ENCODE results near the gene MBTPS1. TPM values are rescaled to one million over a fixed set of nuclear protein-coding genes. Genes with fewer than 3 reads are reported as not detected.

MBTPS1 gene
- total RNA-seq, 1 donor from 2014 or later = 85.9 TPM

GRCh38 chr16:84105948-84106740, 10.6 kb downstream of the MBTPS1 start:
- TF ChIP-seq EZH2 (IDR thresholded peaks at IDR 0.05; ENCODE audit: insufficient read depth, low read length) = no peak
- TF ChIP-seq, protein P1, sequence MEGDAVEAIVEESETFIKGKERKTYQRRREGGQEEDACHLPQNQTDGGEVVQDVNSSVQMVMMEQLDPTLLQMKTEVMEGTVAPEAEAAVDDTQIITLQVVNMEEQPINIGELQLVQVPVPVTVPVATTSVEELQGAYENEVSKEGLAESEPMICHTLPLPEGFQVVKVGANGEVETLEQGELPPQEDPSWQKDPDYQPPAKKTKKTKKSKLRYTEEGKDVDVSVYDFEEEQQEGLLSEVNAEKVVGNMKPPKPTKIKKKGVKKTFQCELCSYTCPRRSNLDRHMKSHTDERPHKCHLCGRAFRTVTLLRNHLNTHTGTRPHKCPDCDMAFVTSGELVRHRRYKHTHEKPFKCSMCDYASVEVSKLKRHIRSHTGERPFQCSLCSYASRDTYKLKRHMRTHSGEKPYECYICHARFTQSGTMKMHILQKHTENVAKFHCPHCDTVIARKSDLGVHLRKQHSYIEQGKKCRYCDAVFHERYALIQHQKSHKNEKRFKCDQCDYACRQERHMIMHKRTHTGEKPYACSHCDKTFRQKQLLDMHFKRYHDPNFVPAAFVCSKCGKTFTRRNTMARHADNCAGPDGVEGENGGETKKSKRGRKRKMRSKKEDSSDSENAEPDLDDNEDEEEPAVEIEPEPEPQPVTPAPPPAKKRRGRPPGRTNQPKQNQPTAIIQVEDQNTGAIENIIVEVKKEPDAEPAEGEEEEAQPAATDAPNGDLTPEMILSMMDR (IDR thresholded peaks at IDR 0.05; ENCODE audit: insufficient read depth, low read depth, low read length) = no peak
- no peak overlapping the region for H2AFZ ChIP-seq (ENCODE audit: low read depth, low read length)
- H3K9me3 ChIP-seq (ENCODE audit: insufficient read depth, low read depth, low read length) = no peaks in the 10 kb centered on the region
- no peaks in the 10 kb centered on the region for H3K27me3 ChIP-seq (ENCODE audit: insufficient read depth, low read length)
- FAIRE-seq (no peak), DNase-seq (ENCODE audit: low read depth) (no peak)
- Mint-ChIP-seq H3K36me3 (ENCODE audit: low read depth, unreplicated experiment) (peaks cover 10% of the 10 kb centered on the region), H3K9me3 (ENCODE audit: unreplicated experiment) (peaks cover 2% of the 10 kb centered on the region), H3K27me3 (ENCODE audit: low read depth, unreplicated experiment) (no peaks in the 10 kb centered on the region), H3K27ac (ENCODE audit: unreplicated experiment) (peak overlapping the region; percentile 68), H3K4me1 (ENCODE audit: low read depth, unreplicated experiment) (peaks cover 14% of the 10 kb centered on the region), H3K4me3 (ENCODE audit: unreplicated experiment) (no peak overlapping the region)
- peaks cover 86% of the 10 kb centered on the region for H4K20me1 ChIP-seq (ENCODE audit: insufficient read depth, low read length)
- H3K4me1 ChIP-seq (ENCODE audit: insufficient read depth, low read length) = no peaks in the 10 kb centered on the region
- H3K79me2 ChIP-seq (ENCODE audit: insufficient read depth, low read length) = peaks cover 91% of the 10 kb centered on the region
- no peak overlapping the region for H3K27ac ChIP-seq (ENCODE audit: low read depth, low read length)
- H3K36me3 ChIP-seq (ENCODE audit: insufficient read depth, low read length) = peaks cover 3% of the 10 kb centered on the region
- H3K4me3 ChIP-seq (ENCODE audit: insufficient read depth, low read depth, low read length) = no peak overlapping the region
- H3K4me2 ChIP-seq (ENCODE audit: low read length) = no peak overlapping the region
- H3K9ac ChIP-seq (ENCODE audit: low read length) = no peak overlapping the region

GRCh38 chr16:84105301-84105815, 11.4 kb downstream of the MBTPS1 start:
- FAIRE-seq = no peak
- Mint-ChIP-seq H3K4me3 (ENCODE audit: unreplicated experiment) (no peak overlapping the region), H3K27ac (ENCODE audit: unreplicated experiment) (no peak overlapping the region), H3K9me3 (ENCODE audit: unreplicated experiment) (peaks cover 2% of the 10 kb centered on the region), H3K4me1 (ENCODE audit: low read depth, unreplicated experiment) (peaks cover 14% of the 10 kb centered on the region), H3K27me3 (ENCODE audit: low read depth, unreplicated experiment) (no peaks in the 10 kb centered on the region), H3K36me3 (ENCODE audit: low read depth, unreplicated experiment) (peaks cover 10% of the 10 kb centered on the region)
- H3K9ac ChIP-seq (ENCODE audit: low read length) = no peak overlapping the region
- peaks cover 78% of the 10 kb centered on the region for H4K20me1 ChIP-seq (ENCODE audit: insufficient read depth, low read length)
- no peaks in the 10 kb centered on the region for H3K4me1 ChIP-seq (ENCODE audit: insufficient read depth, low read length)
- no peak overlapping the region for H3K4me3 ChIP-seq (ENCODE audit: insufficient read depth, low read depth, low read length)
- H2AFZ ChIP-seq (ENCODE audit: low read depth, low read length) = no peak overlapping the region
- TF ChIP-seq, protein P1 (IDR thresholded peaks at IDR 0.05; ENCODE audit: insufficient read depth, low read depth, low read length) = no peak
- no peak for TF ChIP-seq EZH2 (IDR thresholded peaks at IDR 0.05; ENCODE audit: insufficient read depth, low read length)
- H3K36me3 ChIP-seq (ENCODE audit: insufficient read depth, low read length) = no peaks in the 10 kb centered on the region
- H3K27ac ChIP-seq (ENCODE audit: low read depth, low read length) = no peak overlapping the region
- no peaks in the 10 kb centered on the region for H3K9me3 ChIP-seq (ENCODE audit: insufficient read depth, low read depth, low read length)
- H3K79me2 ChIP-seq (ENCODE audit: insufficient read depth, low read length) = peaks cover 85% of the 10 kb centered on the region
- no peaks in the 10 kb centered on the region for H3K27me3 ChIP-seq (ENCODE audit: insufficient read depth, low read length)
- H3K4me2 ChIP-seq (ENCODE audit: low read length) = no peak overlapping the region
- no peak for DNase-seq (ENCODE audit: low read depth)

DNA sequence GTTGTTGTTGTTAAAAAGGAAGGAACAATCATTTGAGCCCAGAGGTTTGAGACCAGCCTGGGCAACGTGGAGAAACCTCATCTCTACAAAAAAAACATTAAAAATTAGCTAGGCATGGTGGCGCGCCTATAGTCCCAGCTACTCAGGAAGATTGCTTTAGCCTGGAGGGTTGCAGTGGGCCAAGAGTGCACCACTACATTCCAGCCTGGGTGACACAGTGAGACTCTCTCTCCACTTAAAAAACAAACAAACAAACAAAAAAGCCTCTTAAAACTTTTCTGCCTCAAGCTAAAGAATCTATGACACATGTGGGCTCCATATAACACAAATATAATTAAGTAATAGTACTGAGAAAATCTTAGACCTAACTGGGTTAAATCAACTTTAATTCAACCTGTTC, 12.5 kb downstream of the MBTPS1 start:
- TF ChIP-seq, protein P1 (IDR thresholded peaks at IDR 0.05; ENCODE audit: insufficient read depth, low read depth, low read length) = no peak
- TF ChIP-seq EZH2 (IDR thresholded peaks at IDR 0.05; ENCODE audit: insufficient read depth, low read length) = no peak
- DNase-seq (ENCODE audit: low read depth) (no peak), FAIRE-seq (no peak)
- Mint-ChIP-seq H3K36me3 (ENCODE audit: low read depth, unreplicated experiment) (peaks cover 10% of the 10 kb centered on the region), H3K4me1 (ENCODE audit: low read depth, unreplicated experiment) (peaks cover 15% of the 10 kb centered on the region), H3K9me3 (ENCODE audit: unreplicated experiment) (peaks cover 2% of the 10 kb centered on the region), H3K4me3 (ENCODE audit: unreplicated experiment) (no peak overlapping the region), H3K27ac (ENCODE audit: unreplicated experiment) (no peak overlapping the region), H3K27me3 (ENCODE audit: low read depth, unreplicated experiment) (no peaks in the 10 kb centered on the region)
- no peak overlapping the region for H2AFZ ChIP-seq (ENCODE audit: low read depth, low read length)
- H3K4me2 ChIP-seq (ENCODE audit: low read length) = no peak overlapping the region
- H3K9me3 ChIP-seq (ENCODE audit: insufficient read depth, low read depth, low read length) = no peaks in the 10 kb centered on the region
- no peak overlapping the region for H3K9ac ChIP-seq (ENCODE audit: low read length)
- peaks cover 75% of the 10 kb centered on the region for H4K20me1 ChIP-seq (ENCODE audit: insufficient read depth, low read length)
- no peaks in the 10 kb centered on the region for H3K36me3 ChIP-seq (ENCODE audit: insufficient read depth, low read length)
- peaks cover 74% of the 10 kb centered on the region for H3K79me2 ChIP-seq (ENCODE audit: insufficient read depth, low read length)
- H3K4me3 ChIP-seq (ENCODE audit: insufficient read depth, low read depth, low read length) = no peak overlapping the region
- no peaks in the 10 kb centered on the region for H3K27me3 ChIP-seq (ENCODE audit: insufficient read depth, low read length)
- H3K4me1 ChIP-seq (ENCODE audit: insufficient read depth, low read length) = peaks cover 7% of the 10 kb centered on the region
- H3K27ac ChIP-seq (ENCODE audit: low read depth, low read length) = no peak overlapping the region
